ENCODE measurements around the gene CRYBB2.
"Not testable (repeated sequence)": the region's sequence is repeated elsewhere in the genome, so short reads cannot be mapped to it uniquely, and the experiment has no call there.

CRYBB2 gene

GRCh38 chr22:25199731-25200520 is 19.5 kb upstream of the CRYBB2 start, which contains the start of gene CRYBB3:
Gene CRYBB3, plus strand, starts transcription at chr22:25199858. Its CDS starts 1,539 bp downstream, at chr22:25201397.
- DNase-seq (ENCODE audit: extremely low read depth in 1 of 2, low read depth in 1 of 2): no peak

- no peak for DNase-seq (ENCODE audit: extremely low read depth in 1 of 2, low read depth in 1 of 2)
Observed at GRCh38 chr22:25200967-25201366, 18.5 kb upstream of the CRYBB2 start.

- no peak for DNase-seq (ENCODE audit: extremely low read depth in 1 of 2, low read depth in 1 of 2)
Observed at GRCh38 chr22:25201557-25202273, 17.7 kb upstream of the CRYBB2 start.

GRCh38 chr22:25202290-25202921 is 17.0 kb upstream of the CRYBB2 start:
- DNase-seq (ENCODE audit: extremely low read depth in 1 of 2, low read depth in 1 of 2): peak in 1 of 2 donors; percentile 19

- no peak for DNase-seq (ENCODE audit: extremely low read depth in 1 of 2, low read depth in 1 of 2)
Observed at GRCh38 chr22:25203082-25203481, 16.4 kb upstream of the CRYBB2 start.

GRCh38 chr22:25204547-25204946 is 14.9 kb upstream of the CRYBB2 start:
- DNase-seq (ENCODE audit: extremely low read depth in 1 of 2, low read depth in 1 of 2): not testable (repeated sequence)

- no peak for DNase-seq (ENCODE audit: extremely low read depth in 1 of 2, low read depth in 1 of 2)
Observed at GRCh38 chr22:25205847-25206246, 13.6 kb upstream of the CRYBB2 start.

GRCh38 chr22:25206998-25207397 is 12.4 kb upstream of the CRYBB2 start:
- no peak for DNase-seq (ENCODE audit: extremely low read depth in 1 of 2, low read depth in 1 of 2)

GRCh38 chr22:25207553-25208157 is 11.8 kb upstream of the CRYBB2 start:
- DNase-seq (ENCODE audit: extremely low read depth in 1 of 2, low read depth in 1 of 2): no peak

- DNase-seq (ENCODE audit: extremely low read depth in 1 of 2, low read depth in 1 of 2): no peak
Observed at GRCh38 chr22:25208328-25208727, 11.1 kb upstream of the CRYBB2 start.

- no peak for DNase-seq (ENCODE audit: extremely low read depth in 1 of 2, low read depth in 1 of 2)
Observed at GRCh38 chr22:25208743-25209505, 10.5 kb upstream of the CRYBB2 start.

- no peak for DNase-seq (ENCODE audit: extremely low read depth in 1 of 2, low read depth in 1 of 2)
Observed at GRCh38 chr22:25210793-25211192, 8.6 kb upstream of the CRYBB2 start.

- DNase-seq (ENCODE audit: extremely low read depth in 1 of 2, low read depth in 1 of 2): no peak
Observed at GRCh38 chr22:25212337-25212736, 7.1 kb upstream of the CRYBB2 start.

- DNase-seq (ENCODE audit: extremely low read depth in 1 of 2, low read depth in 1 of 2): no peak
Observed at GRCh38 chr22:25213221-25213620, 6.2 kb upstream of the CRYBB2 start.

GRCh38 chr22:25216230-25216629 is 3.2 kb upstream of the CRYBB2 start:
- DNase-seq (ENCODE audit: extremely low read depth in 1 of 2, low read depth in 1 of 2): no peak

GRCh38 chr22:25219948-25220442 is 556 bp downstream of the CRYBB2 start:
- DNase-seq (ENCODE audit: extremely low read depth in 1 of 2, low read depth in 1 of 2): no peak

- no peak for DNase-seq (ENCODE audit: extremely low read depth in 1 of 2, low read depth in 1 of 2)
Observed at GRCh38 chr22:25221790-25222189, 2.4 kb downstream of the CRYBB2 start.

- no peak for DNase-seq (ENCODE audit: extremely low read depth in 1 of 2, low read depth in 1 of 2)
Observed at GRCh38 chr22:25223269-25223850, 3.9 kb downstream of the CRYBB2 start.

- no peak for DNase-seq (ENCODE audit: extremely low read depth in 1 of 2, low read depth in 1 of 2)
Observed at GRCh38 chr22:25228822-25229221, 9.4 kb downstream of the CRYBB2 start.

GRCh38 chr22:25230760-25231159 is 11.3 kb downstream of the CRYBB2 start:
- not testable (repeated sequence) for DNase-seq (ENCODE audit: extremely low read depth in 1 of 2, low read depth in 1 of 2)

All from activated CD8-positive, alpha-beta memory T cell treated with anti-CD3 and anti-CD28 coated beads for 1 hour (primary cell).